ENCODE results near the gene GPC5. TPM values are rescaled to one million over a fixed set of nuclear protein-coding genes. Genes with fewer than 3 reads are reported as not detected.
A peak's percentile ranks its signal among the peaks of the same experiment; 100 is the strongest.

The GPC5 gene
- total and polyA plus RNA-seq, 2 of the 13 experiments (the other 11 are each of a cell fraction or from before 2014, with no cell fraction given) = 0.02 to 0.07 TPM

- TF ChIP-seq ZNF33A (CRISPR knock-in tag; IDR thresholded peaks at IDR 0.05; ENCODE audit: borderline replicate concordance) (no peak), HDAC2 (CRISPR knock-in tag; IDR thresholded peaks at IDR 0.05) (no peak), ZNF678 (CRISPR knock-in tag; IDR thresholded peaks at IDR 0.05) (no peak), HMG20A (CRISPR knock-in tag; IDR thresholded peaks at IDR 0.05; ENCODE audit: borderline replicate concordance) (peak; percentile 72; the same call in 1 of the 2 replicates), ZBTB8A (CRISPR knock-in tag; IDR thresholded peaks at IDR 0.05; ENCODE audit: borderline replicate concordance, low read depth) (no peak), GATAD2A (CRISPR knock-in tag; IDR thresholded peaks at IDR 0.05) (peak; percentile 87), SMARCC2 (IDR thresholded peaks at IDR 0.05) (no peak), MLXIP (CRISPR knock-in tag; IDR thresholded peaks at IDR 0.05; ENCODE audit: borderline replicate concordance) (no peak), AKAP8 (CRISPR knock-in tag; IDR thresholded peaks at IDR 0.05) (no peak), NCOA5 (CRISPR knock-in tag; IDR thresholded peaks at IDR 0.05) (no peak), NONO (IDR thresholded peaks at IDR 0.05) (no peak), NONO (CRISPR knock-in tag; conservative IDR thresholded peaks at IDR 0.05) (no peak), ZFP36L2 (CRISPR knock-in tag; IDR thresholded peaks at IDR 0.05) (no peak), FOSL2 (CRISPR knock-in tag; IDR thresholded peaks at IDR 0.05) (no peak), ZNF629 (CRISPR knock-in tag; conservative IDR thresholded peaks at IDR 0.05) (no peak), KLF15 (CRISPR knock-in tag; IDR thresholded peaks at IDR 0.05; ENCODE audit: borderline replicate concordance) (no peak), ZNF232 (CRISPR knock-in tag; IDR thresholded peaks at IDR 0.05; ENCODE audit: borderline replicate concordance) (no peak), ZNF225 (CRISPR knock-in tag; IDR thresholded peaks at IDR 0.05) (no peak), ZMYM2 (CRISPR knock-in tag; IDR thresholded peaks at IDR 0.05) (no peak), REST (IDR thresholded peaks at IDR 0.05; ENCODE audit: borderline replicate concordance in 1 of 2, low read depth in 1 of 2, low read length in 2 of 2) (no peak), ZMYM4 (CRISPR knock-in tag; IDR thresholded peaks at IDR 0.05) (no peak), ZNF530 (CRISPR knock-in tag; IDR thresholded peaks at IDR 0.05; ENCODE audit: low read depth) (no peak), TEAD2 (CRISPR knock-in tag; IDR thresholded peaks at IDR 0.05) (no peak), ZNF362 (CRISPR knock-in tag; IDR thresholded peaks at IDR 0.05; ENCODE audit: borderline replicate concordance) (no peak), ZNF446 (CRISPR knock-in tag; IDR thresholded peaks at IDR 0.05) (no peak), ZNF619 (CRISPR knock-in tag; IDR thresholded peaks at IDR 0.05) (no peak), CHD2 (IDR thresholded peaks at IDR 0.05; ENCODE audit: low read depth, low read length) (no peak)
Measured at GRCh38 chr13:92054389-92054788, 656.0 kb downstream of the GPC5 start (continued).

All from HepG2 (cell line).